ENCODE results near the gene ASB8.

DNA sequence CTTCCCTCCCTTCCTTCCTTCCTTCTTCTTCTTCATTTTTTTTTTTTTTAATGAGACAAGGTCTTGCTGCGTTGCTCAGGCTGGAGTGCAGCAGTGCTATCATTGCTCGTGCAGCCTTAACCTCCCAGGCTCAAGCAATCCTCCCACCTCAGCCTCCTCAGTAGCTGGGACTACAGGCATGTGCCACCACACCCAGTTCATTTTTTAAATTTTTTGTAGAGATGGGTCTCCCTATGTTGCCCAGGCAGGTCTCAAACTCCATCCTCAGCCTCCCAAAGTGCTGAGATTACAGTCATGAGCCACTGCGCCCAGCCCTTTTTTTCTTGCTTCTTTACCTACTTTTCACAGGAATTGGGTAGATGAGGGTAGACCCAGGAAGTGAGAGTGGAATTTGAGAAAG, 44.2 kb upstream of the ASB8 start:
- no peak for TF ChIP-seq EZH2phosphoT487 (IDR thresholded peaks at IDR 0.05; ENCODE audit: borderline replicate concordance, low read length)
- TF ChIP-seq, protein P1, sequence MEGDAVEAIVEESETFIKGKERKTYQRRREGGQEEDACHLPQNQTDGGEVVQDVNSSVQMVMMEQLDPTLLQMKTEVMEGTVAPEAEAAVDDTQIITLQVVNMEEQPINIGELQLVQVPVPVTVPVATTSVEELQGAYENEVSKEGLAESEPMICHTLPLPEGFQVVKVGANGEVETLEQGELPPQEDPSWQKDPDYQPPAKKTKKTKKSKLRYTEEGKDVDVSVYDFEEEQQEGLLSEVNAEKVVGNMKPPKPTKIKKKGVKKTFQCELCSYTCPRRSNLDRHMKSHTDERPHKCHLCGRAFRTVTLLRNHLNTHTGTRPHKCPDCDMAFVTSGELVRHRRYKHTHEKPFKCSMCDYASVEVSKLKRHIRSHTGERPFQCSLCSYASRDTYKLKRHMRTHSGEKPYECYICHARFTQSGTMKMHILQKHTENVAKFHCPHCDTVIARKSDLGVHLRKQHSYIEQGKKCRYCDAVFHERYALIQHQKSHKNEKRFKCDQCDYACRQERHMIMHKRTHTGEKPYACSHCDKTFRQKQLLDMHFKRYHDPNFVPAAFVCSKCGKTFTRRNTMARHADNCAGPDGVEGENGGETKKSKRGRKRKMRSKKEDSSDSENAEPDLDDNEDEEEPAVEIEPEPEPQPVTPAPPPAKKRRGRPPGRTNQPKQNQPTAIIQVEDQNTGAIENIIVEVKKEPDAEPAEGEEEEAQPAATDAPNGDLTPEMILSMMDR (IDR thresholded peaks at IDR 0.05; ENCODE audit: low read depth, low read length, poor library complexity, severe bottlenecking), result no peak
